ENCODE measurements around the gene ADCK2.

- TF ChIP-seq, protein P1, sequence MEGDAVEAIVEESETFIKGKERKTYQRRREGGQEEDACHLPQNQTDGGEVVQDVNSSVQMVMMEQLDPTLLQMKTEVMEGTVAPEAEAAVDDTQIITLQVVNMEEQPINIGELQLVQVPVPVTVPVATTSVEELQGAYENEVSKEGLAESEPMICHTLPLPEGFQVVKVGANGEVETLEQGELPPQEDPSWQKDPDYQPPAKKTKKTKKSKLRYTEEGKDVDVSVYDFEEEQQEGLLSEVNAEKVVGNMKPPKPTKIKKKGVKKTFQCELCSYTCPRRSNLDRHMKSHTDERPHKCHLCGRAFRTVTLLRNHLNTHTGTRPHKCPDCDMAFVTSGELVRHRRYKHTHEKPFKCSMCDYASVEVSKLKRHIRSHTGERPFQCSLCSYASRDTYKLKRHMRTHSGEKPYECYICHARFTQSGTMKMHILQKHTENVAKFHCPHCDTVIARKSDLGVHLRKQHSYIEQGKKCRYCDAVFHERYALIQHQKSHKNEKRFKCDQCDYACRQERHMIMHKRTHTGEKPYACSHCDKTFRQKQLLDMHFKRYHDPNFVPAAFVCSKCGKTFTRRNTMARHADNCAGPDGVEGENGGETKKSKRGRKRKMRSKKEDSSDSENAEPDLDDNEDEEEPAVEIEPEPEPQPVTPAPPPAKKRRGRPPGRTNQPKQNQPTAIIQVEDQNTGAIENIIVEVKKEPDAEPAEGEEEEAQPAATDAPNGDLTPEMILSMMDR (IDR thresholded peaks at IDR 0.05; ENCODE audit: insufficient read depth, low read depth, low read length): no peak
- TF ChIP-seq EZH2 (IDR thresholded peaks at IDR 0.05; ENCODE audit: insufficient read depth, low read length): no peak
Observed at GRCh38 chr7:140638173-140638791, 34.5 kb upstream of the ADCK2 start.
